Spleen (tissue), 11 donors: ENCODE results near the gene OTUD4. TPM values are rescaled to one million over a fixed set of nuclear protein-coding genes. Genes with fewer than 3 reads are reported as not detected.
A peak's percentile ranks its signal among the peaks of the same experiment; 100 is the strongest.

ENCODE experiments used
- DNase-seq: peaks from one replicate; pipeline ENCODE4 v3.0.0-alpha.2; 2020
- H3K27ac ChIP-seq, 8 donors: fragments of 200-600 bp; sonication (generic) in 7 of 8; 1 replicate in 4 of 8; 2 replicates in 4 of 8; pipeline versions ENCODE4 v1.5.0 to v1.8.0; 2016 to 2021; ENCODE audit warnings: inconsistent platforms in 4 of 8, mild to moderate bottlenecking in 4 of 8, moderate library complexity in 1 of 8
- H3K27me3 ChIP-seq, 7 donors: fragments of 200-600 bp; sonication (generic) in 6 of 7; replicated peaks in 1 of 7; 1 replicate in 4 of 7; 2 replicates in 3 of 7; pipeline versions ENCODE4 v1.5.0 to v1.8.0; 2016 to 2021; ENCODE audit warnings: inconsistent platforms in 3 of 7, mild to moderate bottlenecking in 1 of 7
- H3K36me3 ChIP-seq, 6 donors: fragments of 200-600 bp; sonication (generic) in 5 of 6; 1 replicate in 4 of 6; 2 replicates in 2 of 6; pipeline versions ENCODE4 v1.5.0 to v1.8.0; 2016 to 2021; ENCODE audit warnings: inconsistent platforms in 2 of 6
- H3K4me1 ChIP-seq, 6 donors: fragments of 200-600 bp; sonication (generic) in 5 of 6; 1 replicate in 3 of 6; 2 replicates in 3 of 6; pipeline versions ENCODE4 v1.5.0 to v1.8.0; 2016 to 2021; ENCODE audit warnings: inconsistent platforms in 3 of 6
- H3K4me3 ChIP-seq, 8 donors: fragments of 200-600 bp; sonication (generic) in 7 of 8; 1 replicate in 4 of 8; 2 replicates in 4 of 8; pipeline versions ENCODE4 v1.5.0 to v1.8.0; 2016 to 2021; ENCODE audit warnings: inconsistent platforms in 4 of 8, mild to moderate bottlenecking in 4 of 8, moderate library complexity in 2 of 8
- H3K9me3 ChIP-seq, 8 donors: fragments of 200-600 bp; sonication (generic) in 7 of 8; 1 replicate in 4 of 8; 2 replicates in 4 of 8; pipeline versions ENCODE4 v1.5.0 to v1.8.0; 2016 to 2021; ENCODE audit warnings: inconsistent platforms in 4 of 8
- CTCF ChIP-seq, 11 experiments: fragments of 200-600 bp in 7 of 11; fragments of 450-650 bp in 4 of 11; sonication (generic) in 4 of 11; IDR thresholded peaks in 8 of 11; conservative IDR thresholded peaks in 3 of 11; 1 replicate in 7 of 11; 2 replicates in 4 of 11; pipeline versions ENCODE4 v1.4.0 to v1.8.0; 2016 to 2021; ENCODE audit warnings: antibody characterized with exemption in 11 of 11, inconsistent platforms in 4 of 11, mild to moderate bottlenecking in 1 of 11
- POLR2A ChIP-seq, 3 donors: fragments of 450-650 bp; IDR thresholded peaks; one replicate each; pipeline ENCODE4 v1.5.1; 2017; ENCODE audit warnings: antibody characterized with exemption in 3 of 3, mild to moderate bottlenecking in 1 of 3
- POLR2AphosphoS5 ChIP-seq, 3 donors: sonication (generic); formaldehyde crosslinking; IDR thresholded peaks; one replicate each; pipeline ENCODE4 v1.5.1; 2017; ENCODE audit warnings: antibody characterized with exemption in 3 of 3
- WGBS, 5 donors: extraction: QIAGEN DNeasy Blood & Tissue Kit in 3 of 5; methylation state at CpG; one replicate each; pipeline versions ENCODE4 v1.1.5 to v1.1.7; 2013 to 2018; 5-methylcytosine and 5-hydroxymethylcytosine counted together
- intact Hi-C: fragments of 100-400 bp; cut with DNase I; formaldehyde crosslinking; loops from one replicate; pipeline ENCODE4 v1.15.0; 2023; ENCODE audit warnings: low total_unique reads
- polyA plus RNA-seq, 3 donors: library from polyadenylated mRNA; stranded (reverse); fragments of 200-250 nt; gene quantifications; one replicate each; pipeline ENCODE4 v1.2.1, GENCODE V29; 2013
- total RNA-seq, 7 donors: library from RNA; depleted of rRNA in 3 of 7; stranded (reverse); fragments of >200 nt in 3 of 7; fragmentation: NEBNext Ultra II Directional in 4 of 7; extraction: Animal tissue kit (Norgen Biotek cat#: 25700) in 4 of 7; gene quantifications; one replicate each; pipeline versions ENCODE4 v1.1.0 to v1.2.1, GENCODE V29; 2016 to 2021
- donor health status: healthy with polysubstance abuse.
- donor health status: DM: no; HTN: no; CAD: no; lungs with moderate emphysema.
- donor health status: DM: no; HTN: no; CAD: no.
- donor health status: Bipolar disorder and iron deficiency.
- donor health status: healthy.
- donor health status: DM: no; HTN: no; CAD: no.
- donor health status: DM: yes; HTN: yes; CAD: no.

Gene OTUD4
- total and polyA plus RNA-seq, 10 donors: 8.1 to 53.0 (median 44.1) TPM

DNA sequence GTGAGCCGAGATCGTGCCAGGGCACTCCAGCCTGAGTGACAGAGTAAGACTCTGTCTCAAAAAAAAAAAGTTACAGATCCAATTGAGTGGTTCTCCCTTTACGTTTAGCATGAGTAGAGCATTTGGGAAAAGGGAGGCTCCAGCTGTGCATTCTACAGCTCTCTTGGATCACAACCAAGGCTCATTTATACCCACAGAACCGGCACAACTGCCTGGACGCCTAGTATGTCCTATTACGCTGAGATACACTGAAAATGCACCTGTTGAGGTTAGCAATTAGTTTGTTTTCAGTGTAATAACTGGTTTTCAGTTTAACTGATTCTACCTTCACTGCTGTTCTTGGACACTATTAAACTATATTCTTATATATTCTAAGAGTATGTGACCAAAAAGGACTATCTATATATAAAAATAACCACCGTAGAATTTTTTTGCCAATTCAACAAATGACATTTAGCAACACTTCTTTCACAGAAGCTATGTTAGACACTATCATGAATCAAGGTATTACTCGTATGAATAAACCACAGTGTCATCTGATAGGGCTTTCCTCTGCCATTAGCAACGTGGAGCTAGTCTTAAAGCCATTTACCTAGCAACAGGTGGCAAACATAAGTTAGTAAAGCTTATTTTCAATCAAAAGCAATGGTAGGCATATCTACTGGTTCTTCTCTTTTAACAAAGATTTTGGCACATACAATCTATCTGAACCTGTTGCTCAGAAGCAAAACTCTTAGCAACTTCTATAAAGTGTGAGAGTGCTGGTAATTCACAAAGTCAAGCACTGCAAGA is 3.6 kb downstream of the OTUD4 start:
- Histone ChIP-seq H3K4me3 (peak overlapping the region in 5 of 8 donors; percentile 70 to 79 (median 72)), H3K36me3 (peaks cover 0 to 24% (median 5%) of the 10 kb centered on the region in 6 donors), H3K4me1 (peaks cover 32 to 85% (median 48%) of the 10 kb centered on the region in 6 donors), H3K9me3 (no peaks in the 10 kb centered on the region), H3K27ac (peak overlapping the region; percentile 29 to 100 (median 98)), H3K27me3 (no peaks in the 10 kb centered on the region)
- intact Hi-C loops: no loop called here
- DNase-seq: no peak
- TF ChIP-seq POLR2AphosphoS5 (IDR thresholded peaks at IDR 0.05) (no peak), POLR2A (IDR thresholded peaks at IDR 0.05) (no peak), CTCF (IDR thresholded peaks at IDR 0.05 in 8 of 11, conservative IDR thresholded peaks at IDR 0.05 in 3 of 11) (no peak)
- 55 to 69% (median 61%) methylated on average over 9 of the region's 9 CpGs for WGBS, 5 donors

DNA sequence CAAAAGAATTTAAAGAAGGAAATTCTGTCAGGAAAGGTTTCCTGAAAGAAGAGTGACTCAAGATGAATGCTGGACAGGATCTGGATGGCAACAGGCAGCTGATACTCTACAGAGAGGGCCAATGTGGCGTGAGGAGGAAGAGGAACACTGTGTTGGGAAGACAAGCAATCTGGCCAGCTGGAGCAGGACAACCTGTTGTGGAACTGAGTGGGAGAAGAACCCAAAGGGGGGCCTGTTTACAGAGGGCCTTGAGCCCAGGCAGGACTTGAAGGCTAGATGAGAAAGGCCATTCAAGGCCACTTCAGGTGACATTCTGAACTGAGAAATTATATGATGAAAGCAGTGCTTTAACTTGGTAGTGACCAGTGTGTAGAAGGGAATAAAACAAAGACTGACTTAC is 8.5 kb downstream of the OTUD4 start:
- no peak for DNase-seq
- Histone ChIP-seq H3K4me3 (no peak overlapping the region), H3K9me3 (no peaks in the 10 kb centered on the region), H3K27me3 (no peaks in the 10 kb centered on the region), H3K36me3 (peaks cover 0 to 69% (median 30%) of the 10 kb centered on the region in 6 donors), H3K27ac (no peak overlapping the region), H3K4me1 (peaks cover 14 to 76% (median 31%) of the 10 kb centered on the region in 6 donors)
- intact Hi-C loops: no loop called here
- 60 to 89% (median 84%) methylated on average over 1 of the region's 1 CpG for WGBS, 5 donors
- TF ChIP-seq CTCF (IDR thresholded peaks at IDR 0.05 in 8 of 11, conservative IDR thresholded peaks at IDR 0.05 in 3 of 11) (no peak), POLR2AphosphoS5 (IDR thresholded peaks at IDR 0.05) (no peak), POLR2A (IDR thresholded peaks at IDR 0.05) (no peak)

DNA sequence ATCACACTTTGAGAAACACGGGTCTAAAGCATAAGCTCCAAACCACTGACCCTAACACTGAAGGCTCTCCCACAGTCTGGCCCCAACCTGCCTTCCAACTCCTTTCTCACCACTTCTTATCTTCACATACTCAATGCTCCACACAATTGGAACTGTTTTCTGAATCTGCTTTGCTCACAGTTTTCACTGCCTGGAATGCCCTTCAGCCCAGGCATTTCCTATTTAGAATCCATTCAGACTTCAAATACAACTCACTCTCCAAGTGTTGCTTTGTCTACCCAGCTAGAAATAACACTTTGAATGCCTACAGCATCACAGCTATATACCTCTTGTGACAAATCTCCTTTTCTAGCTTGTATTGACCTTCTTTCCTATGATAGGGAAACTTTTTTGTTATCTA is 10.2 kb downstream of the OTUD4 start:
- Histone ChIP-seq H3K36me3 (peaks cover 0 to 85% (median 32%) of the 10 kb centered on the region in 6 donors), H3K9me3 (no peaks in the 10 kb centered on the region), H3K4me1 (peaks cover 0 to 59% (median 14%) of the 10 kb centered on the region in 6 donors), H3K27ac (no peak overlapping the region), H3K4me3 (no peak overlapping the region), H3K27me3 (no peaks in the 10 kb centered on the region)
- no peak for DNase-seq
- TF ChIP-seq CTCF (IDR thresholded peaks at IDR 0.05 in 8 of 11, conservative IDR thresholded peaks at IDR 0.05 in 3 of 11) (no peak), POLR2A (IDR thresholded peaks at IDR 0.05) (no peak), POLR2AphosphoS5 (IDR thresholded peaks at IDR 0.05) (no peak)
- intact Hi-C loops: no loop called here
- WGBS, 5 donors: 89 to 95% (median 93%) methylated on average over 1 of the region's 1 CpG

DNA sequence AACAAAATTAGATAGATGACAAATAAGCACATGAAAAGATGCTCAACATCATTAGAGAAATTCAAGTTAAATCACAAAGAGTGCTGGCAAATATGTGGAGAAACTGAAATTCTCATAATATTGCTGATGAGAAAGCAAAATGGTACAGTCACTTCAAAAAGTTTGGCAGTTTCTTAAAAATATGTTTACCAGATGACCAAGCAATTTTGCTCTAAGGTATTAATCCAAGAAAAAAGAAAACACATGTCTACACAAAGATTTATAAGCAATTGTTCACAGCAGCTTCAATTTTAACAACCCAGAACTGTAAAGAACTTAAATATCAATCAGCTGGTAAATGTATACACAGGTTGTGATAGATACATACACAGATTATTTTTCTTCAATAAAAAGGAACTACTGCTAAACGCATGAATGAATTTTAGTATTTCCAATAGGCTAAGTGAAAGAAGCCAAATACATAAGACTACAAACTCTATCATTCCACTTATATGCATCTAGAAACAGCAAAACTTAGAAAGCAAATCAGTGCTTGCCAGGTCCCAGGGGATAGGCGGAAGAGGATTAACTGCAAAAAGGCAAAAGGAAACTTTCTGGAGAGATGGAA is 11.7 kb downstream of the OTUD4 start:
- H3K27ac ChIP-seq: peak overlapping the region in 1 of 8 donors; percentile 2
- H3K27me3 ChIP-seq: no peaks in the 10 kb centered on the region
- intact Hi-C loops: no loop called here
- TF ChIP-seq POLR2AphosphoS5 (IDR thresholded peaks at IDR 0.05) (no peak), CTCF (IDR thresholded peaks at IDR 0.05 in 8 of 11, conservative IDR thresholded peaks at IDR 0.05 in 3 of 11) (no peak), POLR2A (IDR thresholded peaks at IDR 0.05) (no peak)
- peaks cover 0 to 93% (median 33%) of the 10 kb centered on the region in 6 donors for H3K36me3 ChIP-seq
- H3K4me3 ChIP-seq: no peak overlapping the region
- no peak for DNase-seq
- WGBS, 5 donors: 84 to 98% (median 89%) methylated on average over 2 of the region's 2 CpGs
- H3K9me3 ChIP-seq: no peaks in the 10 kb centered on the region
- H3K4me1 ChIP-seq: peaks cover 0 to 44% (median 10%) of the 10 kb centered on the region in 6 donors
